ENCODE measurements around the gene DNAJC3.

Gene DNAJC3

GRCh38 chr13:95676762-95677563 lies at the start of gene DNAJC3:
DNAJC3 (plus strand) TSS chr13:95677139; CDS start chr13:95677256, 117 bp downstream.
- no peak for TF ChIP-seq CTCF (conservative IDR thresholded peaks at IDR 0.05; ENCODE audit: low read length)
- peak within 1 kb of the TSS; percentile 90 for H3K4me3 ChIP-seq (ENCODE audit: low read length)
- DNase-seq (ENCODE audit: low read depth): peak; percentile 98

DNA sequence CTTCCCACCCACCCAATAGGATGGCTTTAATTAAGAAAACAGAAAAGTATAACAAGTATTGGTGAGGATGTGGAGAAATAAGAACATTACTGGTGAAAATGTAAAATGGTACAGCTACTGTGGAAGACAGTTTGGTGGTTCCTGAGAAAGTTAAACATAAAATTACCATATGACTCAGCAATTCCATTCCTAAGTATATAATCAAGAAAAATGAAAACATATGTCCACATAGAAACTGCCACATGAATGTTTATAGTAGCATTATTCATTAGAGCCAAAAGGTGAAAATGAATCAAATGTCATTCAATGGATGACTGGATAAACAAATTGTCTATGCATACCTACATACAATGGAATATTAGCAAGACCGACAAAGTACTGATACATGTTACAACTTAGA lies 49.3 kb upstream of the DNAJC3 start:
- peak; percentile 56 for DNase-seq (ENCODE audit: low read depth)
- no peak for TF ChIP-seq CTCF (conservative IDR thresholded peaks at IDR 0.05; ENCODE audit: low read length)
- no peak overlapping the region for H3K4me3 ChIP-seq (ENCODE audit: low read length)

GRCh38 chr13:95628488-95628887 lies 48.5 kb upstream of the DNAJC3 start:
- H3K4me3 ChIP-seq (ENCODE audit: low read length): no peak overlapping the region
- TF ChIP-seq CTCF (conservative IDR thresholded peaks at IDR 0.05; ENCODE audit: low read length): no peak
- no peak for DNase-seq (ENCODE audit: low read depth)

GRCh38 chr13:95629071-95629470 lies 47.9 kb upstream of the DNAJC3 start:
- TF ChIP-seq CTCF (conservative IDR thresholded peaks at IDR 0.05; ENCODE audit: low read length): no peak
- no peak overlapping the region for H3K4me3 ChIP-seq (ENCODE audit: low read length)
- no peak for DNase-seq (ENCODE audit: low read depth)

DNA sequence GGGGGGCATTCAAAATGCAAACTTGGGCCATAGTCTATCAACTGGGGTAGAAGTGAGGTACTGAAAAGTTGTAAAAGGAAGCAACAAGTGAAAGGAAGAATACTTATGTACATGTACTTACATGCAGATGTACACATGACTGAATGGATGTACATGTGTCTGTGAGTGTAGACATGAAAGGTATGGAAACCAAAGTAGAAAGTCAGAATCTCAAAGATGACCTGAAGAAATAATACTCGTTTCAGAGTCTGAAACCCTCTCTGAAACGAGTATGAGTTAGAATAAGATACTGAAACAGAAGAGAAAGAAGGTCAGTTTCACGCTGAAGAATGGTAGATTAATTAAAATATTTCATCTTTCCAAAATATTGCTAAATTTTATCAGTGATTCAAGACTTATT lies 46.3 kb upstream of the DNAJC3 start:
- H3K4me3 ChIP-seq (ENCODE audit: low read length): no peak overlapping the region
- TF ChIP-seq CTCF (conservative IDR thresholded peaks at IDR 0.05; ENCODE audit: low read length): no peak
- DNase-seq (ENCODE audit: low read depth): no peak

DNA sequence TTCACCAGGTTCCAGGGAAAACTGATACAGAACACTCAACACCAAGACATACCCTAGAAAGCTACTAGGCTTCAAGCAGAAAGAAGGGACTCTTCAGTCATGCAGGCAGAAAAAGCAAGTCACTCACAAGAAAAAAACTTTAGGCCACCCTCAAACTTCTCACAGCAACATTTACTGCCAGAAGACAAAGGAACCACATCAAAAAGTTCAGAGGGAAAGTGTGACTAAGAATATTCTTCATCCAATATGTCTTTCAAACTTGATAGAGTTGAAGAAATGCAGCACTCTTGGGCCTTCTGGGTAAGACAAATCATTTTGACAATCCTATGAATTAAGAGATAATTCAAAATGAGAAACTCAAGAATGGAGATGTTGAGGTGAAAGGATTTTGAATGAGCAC lies 40.1 kb upstream of the DNAJC3 start:
- H3K4me3 ChIP-seq (ENCODE audit: low read length): no peak overlapping the region
- no peak for DNase-seq (ENCODE audit: low read depth)
- no peak for TF ChIP-seq CTCF (conservative IDR thresholded peaks at IDR 0.05; ENCODE audit: low read length)

DNA sequence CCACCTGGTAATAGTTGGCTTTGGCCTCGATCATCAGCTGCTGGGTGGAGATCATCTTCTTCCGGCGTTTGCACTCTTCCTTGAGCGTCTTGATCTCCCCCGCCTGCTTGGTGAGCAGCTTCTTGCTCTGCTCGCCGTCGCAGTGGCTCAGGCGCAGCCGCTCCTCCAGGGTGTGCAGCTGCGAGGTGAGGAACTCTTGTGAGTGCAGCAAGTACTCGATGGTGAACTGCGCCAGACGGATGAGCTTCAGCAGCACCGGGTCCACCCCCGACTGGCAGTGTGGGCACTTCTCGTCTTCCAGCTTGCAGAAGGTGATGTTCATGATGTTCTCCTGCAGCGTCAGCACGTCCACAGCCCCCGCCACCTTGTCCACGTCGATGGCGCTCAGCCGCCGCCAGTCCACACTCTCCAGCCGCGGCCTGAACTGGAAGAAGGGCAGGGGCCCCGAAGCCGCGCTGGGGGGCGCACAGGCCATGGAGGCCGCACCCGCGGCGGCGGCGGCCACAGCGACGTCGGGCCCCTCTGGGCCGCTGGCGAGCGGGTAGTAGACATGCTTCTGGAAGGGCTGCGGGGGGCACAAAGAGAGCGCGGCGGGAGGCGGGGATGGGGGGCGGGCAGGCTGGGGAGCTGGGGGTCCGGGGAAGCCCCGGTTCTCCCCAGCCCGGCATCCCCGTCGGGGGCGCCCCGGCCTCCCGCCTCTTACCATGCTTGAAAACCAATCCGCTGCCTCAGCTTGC lies 35.5 kb upstream of the DNAJC3 start:
- H3K4me3 ChIP-seq (ENCODE audit: low read length): peak overlapping the region; percentile 74
- peak; percentile 17 for DNase-seq (ENCODE audit: low read depth)
- no peak for TF ChIP-seq CTCF (conservative IDR thresholded peaks at IDR 0.05; ENCODE audit: low read length)

All from AG10803 (cell line).